GM18873 (cell line): ENCODE data around the gene GLRX5.
A peak's percentile ranks its signal among the peaks of the same experiment; 100 is the strongest.

Source experiments
- ATAC-seq: cut with Tn5 transposase; IDR thresholded peaks from one replicate; pipeline ENCODE4 v1.9.1; 2021; ENCODE audit warnings: mild to moderate bottlenecking, moderate library complexity, moderate number of reproducible peaks; ENCODE audit not compliant: unreplicated experiment, low FRiP score

GLRX5 gene

DNA sequence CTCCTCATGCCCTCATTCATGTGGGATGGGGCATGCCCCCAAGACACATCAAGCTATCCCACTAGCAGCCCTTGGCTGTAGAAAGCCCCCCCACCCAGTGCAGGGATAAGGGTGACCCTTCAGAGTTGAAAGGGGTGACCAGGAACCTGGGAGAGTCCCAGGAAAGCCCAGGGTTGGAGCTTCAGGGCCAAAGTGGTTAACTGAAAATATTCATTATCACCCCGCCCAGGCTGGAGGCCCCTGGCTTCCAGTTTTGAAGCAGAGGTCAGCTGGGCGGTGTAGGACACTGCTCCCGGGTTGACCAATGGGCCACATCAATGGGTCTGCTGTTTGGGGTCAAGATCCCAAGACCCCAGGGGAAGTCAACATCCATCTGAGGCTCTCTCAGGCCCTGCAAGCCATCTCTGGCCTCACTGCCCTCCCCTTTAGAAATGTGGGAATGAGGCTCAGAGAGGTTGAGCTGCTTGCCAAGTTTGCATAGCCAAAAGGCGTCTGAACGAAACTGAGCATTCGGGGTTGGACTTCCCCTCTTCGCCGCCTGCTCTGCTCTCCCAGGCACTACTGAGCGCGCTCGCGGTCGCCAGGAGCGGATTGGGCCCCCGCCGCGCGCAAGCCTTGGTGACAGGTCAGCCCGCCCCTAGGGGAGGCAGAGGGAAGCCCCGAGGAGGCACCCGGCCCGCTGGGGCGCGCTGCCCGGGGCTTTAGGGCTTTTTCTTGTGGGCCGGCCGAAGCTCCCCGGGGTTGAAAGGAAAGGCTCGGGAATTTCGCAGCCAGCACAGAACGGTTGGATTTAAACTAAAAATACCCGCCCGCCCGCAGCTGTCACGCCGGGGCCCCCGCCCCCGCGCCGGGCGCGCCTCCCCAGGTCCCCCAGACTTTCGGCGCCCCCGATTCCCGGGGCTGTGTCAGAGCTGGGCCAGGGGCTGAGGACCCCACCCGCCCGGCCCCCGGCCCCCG lies 19.0 kb upstream of the GLRX5 start:
- peak; percentile 55 for ATAC-seq

GRCh38 chr14:95516554-95517181 lies 18.2 kb upstream of the GLRX5 start, which contains the start of gene SYNE3:
Gene SYNE3 (minus strand): TSS chr14:95516650. CDS start chr14:95475821, 40,829 bp downstream.
- ATAC-seq = no peak

DNA sequence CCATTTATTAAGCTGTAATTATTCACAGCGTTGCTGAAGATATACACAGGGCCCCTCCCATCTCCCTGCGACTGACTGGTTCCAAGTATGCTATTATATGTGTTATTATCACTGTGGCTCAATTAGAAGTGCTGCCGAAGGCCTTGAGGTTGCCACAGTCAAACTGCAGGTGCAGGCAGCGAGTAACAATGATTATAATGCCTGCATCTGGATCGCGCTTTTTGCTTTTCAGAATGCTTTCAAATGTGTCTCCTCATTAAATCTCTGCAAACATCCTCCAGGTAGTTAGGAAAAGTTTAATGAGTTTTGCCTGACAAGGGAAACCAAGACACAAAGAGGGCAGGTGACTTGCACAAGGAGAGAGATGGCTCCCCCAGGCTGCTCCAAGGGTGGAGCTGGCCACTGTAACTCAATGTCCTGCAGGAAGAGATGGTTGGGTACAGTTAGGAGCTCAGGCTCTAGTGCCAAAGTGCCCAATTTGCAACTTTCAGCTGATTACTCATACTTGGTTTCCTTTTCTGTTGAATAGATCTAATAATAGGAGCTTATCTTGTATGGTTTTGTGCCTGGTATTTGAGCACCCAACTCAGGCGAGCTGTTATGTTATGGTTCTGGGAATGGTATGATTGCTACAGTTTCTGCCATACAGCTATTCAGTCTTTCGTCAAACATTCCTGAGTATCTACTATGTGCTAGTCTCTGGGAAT lies 16.7 kb upstream of the GLRX5 start:
- peak; percentile 23 for ATAC-seq

GRCh38 chr14:95519699-95520098 lies 15.2 kb upstream of the GLRX5 start:
- no peak for ATAC-seq

DNA sequence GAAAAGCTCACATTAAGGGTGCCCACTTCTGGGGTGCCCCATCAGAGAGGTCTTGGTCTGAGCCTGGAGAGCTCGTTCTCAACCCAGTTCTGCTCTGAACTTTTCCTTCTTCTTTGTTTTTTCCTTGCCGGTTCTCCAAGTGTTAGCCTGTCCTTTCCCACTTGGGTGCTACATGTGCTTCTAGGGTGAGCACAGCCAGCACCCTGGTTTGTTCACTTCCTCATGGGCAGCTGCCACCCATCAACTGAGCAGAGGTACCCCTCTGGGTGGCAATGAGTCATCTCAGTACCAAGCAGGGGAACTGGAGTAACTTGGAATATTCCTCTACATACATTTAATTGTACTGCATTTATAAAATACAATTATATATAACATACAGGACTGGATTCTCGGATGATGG lies 14.5 kb upstream of the GLRX5 start:
- ATAC-seq = no peak

GRCh38 chr14:95521001-95521400 lies 13.8 kb upstream of the GLRX5 start:
- ATAC-seq = no peak

DNA sequence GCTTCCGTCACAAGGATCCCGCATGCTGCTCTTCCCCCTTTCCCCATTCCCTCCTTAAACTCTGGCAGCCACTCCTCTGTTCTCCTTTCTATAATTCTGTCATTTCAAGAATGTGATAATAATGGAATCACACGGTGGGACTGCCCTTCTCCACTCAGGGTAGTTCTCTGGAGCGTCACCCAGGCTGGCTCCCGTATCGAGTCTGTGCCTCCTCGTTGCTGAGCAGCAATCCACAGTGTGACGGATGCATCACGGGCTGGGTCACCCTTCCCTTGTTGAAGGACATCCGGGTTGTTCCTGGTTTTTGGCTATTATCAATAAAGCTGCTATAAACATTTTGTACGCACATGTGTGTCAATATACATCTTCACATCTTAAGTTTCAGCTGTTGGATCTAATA lies 12.7 kb upstream of the GLRX5 start:
- ATAC-seq = no peak

DNA sequence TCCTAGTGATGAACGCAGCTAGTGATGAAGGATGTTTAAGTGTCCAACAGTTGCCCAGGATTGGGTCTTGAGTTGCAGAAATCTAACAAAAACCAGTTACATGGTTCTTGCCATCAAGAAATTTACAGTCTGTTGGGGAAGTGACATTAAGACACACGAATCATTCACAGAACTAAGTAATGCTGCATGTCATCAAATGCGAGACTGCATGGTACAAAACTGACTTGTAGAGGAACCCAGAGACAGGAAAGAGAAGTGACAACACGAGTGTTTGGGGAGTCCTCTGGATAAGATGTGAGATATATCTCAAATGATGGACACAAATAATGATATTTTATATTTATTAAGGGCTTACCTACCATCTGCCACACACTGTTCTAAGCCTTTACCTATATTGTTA lies 12.3 kb upstream of the GLRX5 start:
- no peak for ATAC-seq

DNA sequence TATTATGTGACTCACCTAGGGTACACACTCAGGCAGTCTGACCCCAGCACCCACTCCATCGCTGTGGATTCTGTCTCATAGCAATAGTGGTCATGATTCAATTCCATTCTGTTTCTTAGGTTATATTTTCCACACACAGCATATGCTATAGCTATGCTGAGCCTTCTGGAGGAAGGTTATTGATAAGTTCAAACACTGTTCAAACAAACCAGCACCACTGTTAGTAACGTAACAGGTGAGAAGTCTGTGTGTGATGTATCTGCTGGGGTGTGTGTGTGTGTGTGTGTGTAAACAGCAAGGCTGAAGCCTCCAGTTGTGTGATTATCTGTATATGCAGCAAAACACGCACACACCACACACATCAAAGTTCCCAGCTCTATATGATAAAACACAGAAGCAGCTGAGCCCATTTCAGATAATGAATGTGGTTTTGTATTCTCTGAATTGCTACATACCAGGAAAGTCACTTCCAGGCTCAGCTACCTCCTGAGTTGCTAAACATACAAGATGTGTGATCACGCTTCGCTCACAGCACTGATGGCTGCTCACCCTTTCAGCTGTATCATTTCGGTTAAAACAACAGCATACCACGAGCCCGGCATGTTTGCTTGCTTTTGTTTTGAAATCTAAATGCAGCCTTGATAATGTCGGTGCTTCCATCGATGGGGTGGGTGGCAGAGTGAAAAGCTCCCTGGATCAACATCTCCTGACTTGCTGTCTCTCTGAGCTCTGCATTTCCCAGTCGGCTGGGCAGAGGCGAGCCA lies 11.6 kb upstream of the GLRX5 start:
- no peak for ATAC-seq

DNA sequence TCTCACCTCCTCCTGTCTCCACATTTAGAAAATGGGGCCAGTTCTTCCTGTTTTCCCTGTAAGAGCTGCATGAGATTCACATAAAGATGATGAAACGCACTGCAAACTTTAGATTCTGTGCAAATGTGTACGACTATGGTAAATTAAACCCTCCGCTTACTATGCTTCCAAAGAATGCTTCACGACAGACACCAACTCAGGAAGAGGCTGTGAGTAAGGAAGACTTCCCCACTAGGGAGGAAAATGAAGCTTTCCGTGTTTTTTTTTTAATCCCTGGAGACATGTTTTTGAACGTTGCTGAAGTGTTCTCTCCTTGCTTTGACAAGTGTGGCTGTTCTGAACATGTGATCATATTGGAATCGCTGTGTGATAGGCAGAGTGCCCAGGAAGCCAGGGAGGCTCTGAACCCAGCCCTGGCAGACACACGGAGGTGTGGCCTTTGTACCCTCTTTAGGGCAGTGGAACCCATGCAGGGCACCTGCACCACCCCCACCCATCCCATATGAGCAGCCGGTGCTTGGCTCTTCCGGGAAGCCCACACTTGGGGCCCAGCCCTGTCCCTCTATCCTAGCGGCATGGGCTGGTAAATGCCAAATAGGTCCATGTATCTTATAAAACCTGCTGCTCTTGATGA lies 10.9 kb upstream of the GLRX5 start:
- no peak for ATAC-seq

- ATAC-seq = no peak
Observed at GRCh38 chr14:95524706-95525512, 9.9 kb upstream of the GLRX5 start.

DNA sequence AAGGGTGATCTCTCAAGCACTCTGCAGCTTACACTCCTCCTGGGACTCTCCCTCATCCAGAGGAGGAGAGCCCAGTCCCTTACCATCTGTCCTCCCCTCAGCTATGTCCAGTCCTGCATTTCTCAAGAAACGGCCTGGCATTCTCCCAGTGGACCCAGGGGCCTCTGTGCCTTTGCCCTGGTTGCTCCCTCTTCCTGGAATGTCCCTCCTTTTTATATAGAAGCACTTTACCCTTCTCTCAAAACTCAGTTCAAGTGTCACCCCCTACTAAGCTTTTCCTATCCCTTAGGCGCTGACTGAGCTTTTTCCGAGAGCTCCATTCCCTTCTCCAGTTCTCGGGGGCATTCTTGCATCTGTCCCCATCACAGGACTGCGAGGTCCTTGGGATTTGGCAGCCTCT lies 8.9 kb upstream of the GLRX5 start:
- no peak for ATAC-seq

DNA sequence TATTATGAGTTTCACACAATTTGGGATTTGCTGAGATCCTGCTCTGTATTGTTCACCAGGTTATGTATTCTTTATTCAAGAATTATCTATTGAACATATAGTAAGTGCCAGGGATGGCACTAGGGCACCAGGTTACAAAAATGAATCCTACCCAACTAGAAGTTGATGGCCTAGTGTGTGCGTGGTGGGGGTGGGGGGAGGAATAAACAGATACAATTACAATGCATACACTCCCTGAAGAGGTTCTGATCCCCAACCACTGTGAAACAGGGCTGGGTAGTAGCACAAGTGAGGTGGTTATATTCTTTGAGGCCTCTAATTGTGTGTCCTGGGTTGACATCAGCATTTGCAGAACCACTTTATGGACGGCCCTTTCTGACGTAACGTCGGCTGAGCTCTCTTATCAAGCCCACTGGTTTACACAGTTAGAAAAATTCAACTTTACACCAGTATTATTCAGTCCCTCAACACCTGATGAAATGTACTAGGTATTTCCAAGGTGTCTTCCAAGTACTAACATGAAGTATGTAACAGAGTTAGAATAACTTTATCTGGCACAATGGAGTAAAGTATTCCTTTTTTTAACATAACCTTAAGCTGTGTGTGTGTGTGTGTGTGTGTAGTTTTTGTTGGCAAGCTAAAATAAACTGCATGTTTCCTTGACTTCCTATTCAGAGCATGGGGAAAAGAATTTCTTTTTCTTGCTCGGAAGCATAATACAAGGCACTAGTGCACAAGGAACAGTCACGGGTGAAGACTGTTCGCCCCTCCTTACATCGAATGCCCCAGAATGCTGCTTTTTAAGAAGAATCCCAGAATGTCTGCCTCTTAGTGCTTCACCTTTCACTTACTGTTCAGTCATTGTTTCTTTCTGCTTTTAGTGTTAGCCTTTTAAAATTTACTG lies 8.1 kb upstream of the GLRX5 start:
- no peak for ATAC-seq

GRCh38 chr14:95527387-95528002 lies 7.4 kb upstream of the GLRX5 start:
- no peak for ATAC-seq

GRCh38 chr14:95529216-95529615 lies 5.6 kb upstream of the GLRX5 start:
- no peak for ATAC-seq

DNA sequence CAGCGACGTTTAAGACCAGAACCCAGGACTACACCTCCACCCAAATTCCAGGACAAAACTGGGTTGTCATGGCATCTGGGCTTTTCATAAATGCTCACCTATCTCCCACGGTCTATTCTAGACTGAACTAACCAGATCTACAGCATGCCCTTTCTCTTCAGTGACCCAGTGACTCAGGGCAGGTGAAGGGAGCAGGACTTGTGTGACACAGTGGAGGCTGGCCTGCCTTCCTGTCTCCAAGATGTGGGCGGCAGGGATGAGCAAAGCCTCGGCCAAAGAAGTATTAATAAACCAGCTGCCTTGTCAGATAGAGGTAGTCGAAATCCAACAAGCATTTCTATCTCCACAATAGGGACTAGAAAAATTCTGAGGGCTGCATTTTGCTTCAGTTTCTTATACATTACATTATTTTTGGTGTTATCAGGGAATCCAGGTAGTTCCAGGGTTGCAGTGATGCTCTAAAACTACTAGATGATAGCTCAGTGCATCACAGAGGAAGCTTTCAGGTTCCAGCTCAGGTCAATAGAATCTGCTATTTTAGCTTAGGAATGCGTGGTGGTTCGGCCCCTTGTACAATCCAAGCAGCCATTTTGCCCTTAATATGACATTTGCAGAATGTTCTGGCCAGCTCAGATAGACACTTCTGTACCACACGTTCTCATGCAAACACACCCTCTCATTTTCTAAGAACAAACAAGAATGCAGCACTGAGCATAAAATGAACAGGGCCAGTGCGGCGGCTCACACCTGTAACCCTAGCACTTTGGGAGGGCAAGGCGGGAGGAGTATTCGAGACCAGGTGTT lies 4.2 kb upstream of the GLRX5 start:
- ATAC-seq = no peak

DNA sequence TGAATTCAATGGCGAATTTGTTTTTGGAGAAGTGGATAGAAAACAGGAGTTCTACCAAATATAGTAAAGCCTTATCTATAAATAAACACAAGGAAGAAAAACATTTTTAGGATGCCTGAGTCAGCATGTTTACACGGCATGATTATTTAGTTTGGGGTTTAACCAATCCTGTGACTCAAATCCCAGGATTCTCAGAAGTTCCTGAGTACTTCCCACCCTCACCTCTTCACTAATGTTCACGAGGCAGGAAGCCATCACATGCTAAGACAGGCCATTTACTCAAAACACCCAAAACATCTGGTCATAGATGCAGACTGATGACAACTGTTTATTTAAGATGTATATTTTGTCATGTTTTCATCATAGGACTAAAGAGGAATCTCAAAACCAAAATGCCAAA lies 3.4 kb upstream of the GLRX5 start:
- no peak for ATAC-seq
